ENCODE measurements around the gene NCK1.
A peak's percentile ranks its signal among the peaks of the same experiment; 100 is the strongest.
"Not testable (repeated sequence)": the region's sequence is repeated elsewhere in the genome, so short reads cannot be mapped to it uniquely, and the experiment has no call there.

NCK1 gene

DNA sequence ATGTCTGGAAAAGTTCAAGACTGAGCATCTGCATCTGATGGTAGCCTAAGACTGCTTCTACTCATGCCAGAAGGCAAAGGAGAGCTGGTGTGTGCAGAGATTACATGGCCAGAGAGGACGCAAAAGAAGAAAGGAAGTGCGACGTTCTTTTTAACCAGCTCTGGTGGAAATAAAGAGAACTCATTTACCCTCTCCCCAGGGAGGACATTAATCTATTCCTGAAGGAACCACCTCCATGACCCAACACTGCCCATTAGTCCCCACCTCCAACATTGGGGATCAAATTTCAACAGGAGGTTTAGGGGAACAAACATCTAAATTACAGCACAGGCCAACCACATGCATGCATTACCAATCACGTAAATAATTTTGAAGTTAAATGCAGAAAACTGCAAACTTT is 1.5 kb upstream of the NCK1 start:
- TF ChIP-seq, protein P1, sequence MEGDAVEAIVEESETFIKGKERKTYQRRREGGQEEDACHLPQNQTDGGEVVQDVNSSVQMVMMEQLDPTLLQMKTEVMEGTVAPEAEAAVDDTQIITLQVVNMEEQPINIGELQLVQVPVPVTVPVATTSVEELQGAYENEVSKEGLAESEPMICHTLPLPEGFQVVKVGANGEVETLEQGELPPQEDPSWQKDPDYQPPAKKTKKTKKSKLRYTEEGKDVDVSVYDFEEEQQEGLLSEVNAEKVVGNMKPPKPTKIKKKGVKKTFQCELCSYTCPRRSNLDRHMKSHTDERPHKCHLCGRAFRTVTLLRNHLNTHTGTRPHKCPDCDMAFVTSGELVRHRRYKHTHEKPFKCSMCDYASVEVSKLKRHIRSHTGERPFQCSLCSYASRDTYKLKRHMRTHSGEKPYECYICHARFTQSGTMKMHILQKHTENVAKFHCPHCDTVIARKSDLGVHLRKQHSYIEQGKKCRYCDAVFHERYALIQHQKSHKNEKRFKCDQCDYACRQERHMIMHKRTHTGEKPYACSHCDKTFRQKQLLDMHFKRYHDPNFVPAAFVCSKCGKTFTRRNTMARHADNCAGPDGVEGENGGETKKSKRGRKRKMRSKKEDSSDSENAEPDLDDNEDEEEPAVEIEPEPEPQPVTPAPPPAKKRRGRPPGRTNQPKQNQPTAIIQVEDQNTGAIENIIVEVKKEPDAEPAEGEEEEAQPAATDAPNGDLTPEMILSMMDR (IDR thresholded peaks at IDR 0.05; ENCODE audit: low read depth, low read length, poor library complexity, severe bottlenecking): no peak
- no peak for TF ChIP-seq EZH2phosphoT487 (IDR thresholded peaks at IDR 0.05; ENCODE audit: borderline replicate concordance, low read length)

DNA sequence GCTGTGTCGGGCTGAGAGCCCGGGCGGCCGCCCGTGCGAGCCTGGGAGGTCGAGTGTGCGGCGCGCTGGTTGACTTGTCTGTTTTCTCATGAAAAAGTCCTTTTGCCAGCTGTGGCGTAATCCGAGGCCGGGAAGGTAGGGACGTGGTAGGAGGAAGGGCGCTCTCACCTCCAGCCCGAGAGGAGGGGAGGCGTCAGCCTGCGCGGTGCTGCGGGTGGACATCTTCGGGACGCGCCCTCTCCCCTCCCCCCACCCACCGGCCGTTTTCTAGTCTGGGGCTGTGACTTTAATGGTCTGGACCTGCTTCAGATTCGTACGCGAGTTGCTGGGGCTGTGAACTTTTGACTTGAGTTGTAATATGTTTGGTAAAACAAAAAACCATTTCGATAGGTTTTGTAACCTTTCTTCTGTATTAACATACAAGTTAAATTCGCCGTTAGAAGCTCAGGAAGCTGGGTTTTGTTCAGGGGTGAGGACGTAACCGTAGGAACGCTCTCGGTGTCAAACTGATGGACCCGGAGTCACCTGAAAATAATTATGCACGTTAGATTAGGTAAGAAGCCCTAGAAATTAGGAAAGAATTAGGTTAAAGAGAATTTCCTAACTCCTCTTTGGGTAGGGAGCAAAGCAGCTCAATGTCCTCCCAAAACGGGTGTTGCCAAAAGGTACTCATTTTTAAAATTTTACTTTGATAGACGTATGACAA is 762 bp downstream of the NCK1 start:
- peak overlapping the region; percentile 91 for H3K27ac ChIP-seq (ENCODE audit: low read depth, low read length)
- H3K4me1 ChIP-seq (ENCODE audit: control insufficient read depth, low read length): peaks cover 51% of the 10 kb centered on the region
- peaks cover 24% of the 10 kb centered on the region for H3K36me3 ChIP-seq (ENCODE audit: control insufficient read depth, low read length)
- no peaks in the 10 kb centered on the region for H3K9me3 ChIP-seq (ENCODE audit: control insufficient read depth, insufficient read depth, low read length)
- peak overlapping the region; percentile 98 for H3K4me3 ChIP-seq (ENCODE audit: low read length)
- peaks cover 5% of the 10 kb centered on the region for H3F3A ChIP-seq (ENCODE audit: control insufficient read depth, insufficient read depth)
- peak overlapping the region; percentile 99 for H3K4me2 ChIP-seq (ENCODE audit: low read length)
- no peaks in the 10 kb centered on the region for H4K20me1 ChIP-seq (ENCODE audit: control insufficient read depth, insufficient read depth, low read depth, low read length)
- TF ChIP-seq EZH2phosphoT487 (IDR thresholded peaks at IDR 0.05; ENCODE audit: borderline replicate concordance, low read length): no peak
- TF ChIP-seq, protein P1 (IDR thresholded peaks at IDR 0.05; ENCODE audit: low read depth, low read length, poor library complexity, severe bottlenecking): peak; percentile 17
- no peaks in the 10 kb centered on the region for H3K9me2 ChIP-seq (replicated peaks; ENCODE audit: control insufficient read depth, low read length)
- H3K79me2 ChIP-seq (ENCODE audit: control insufficient read depth, low read length): peaks cover 93% of the 10 kb centered on the region
- no peaks in the 10 kb centered on the region for H3K27me3 ChIP-seq (ENCODE audit: control insufficient read depth, low read length)

More for the DNA sequence above, 1.5 kb upstream of the NCK1 start:
- Histone ChIP-seq H4K20me1 (ENCODE audit: control insufficient read depth, insufficient read depth, low read depth, low read length) (0 out of 2 replicates have a peak, but pooled peaks cover 3% of the 10 kb centered on the region), H3K9me2 (replicated peaks; ENCODE audit: control insufficient read depth, low read length) (no peaks in the 10 kb centered on the region), H3K27ac (ENCODE audit: low read depth, low read length) (0 out of 2 replicates have a peak overlapping the region, but pooled peaks have one; percentile 91), H3K4me1 (ENCODE audit: control insufficient read depth, low read length) (peaks cover 62% of the 10 kb centered on the region), H3K9me3 (ENCODE audit: control insufficient read depth, insufficient read depth, low read length) (no peaks in the 10 kb centered on the region), H3K4me2 (ENCODE audit: low read length) (peak overlapping the region; percentile 99), H3K79me2 (ENCODE audit: control insufficient read depth, low read length) (peaks cover 89% of the 10 kb centered on the region), H3F3A (ENCODE audit: control insufficient read depth, insufficient read depth) (peaks cover 5% of the 10 kb centered on the region), H3K27me3 (ENCODE audit: control insufficient read depth, low read length) (no peaks in the 10 kb centered on the region), H3K36me3 (ENCODE audit: control insufficient read depth, low read length) (peaks cover 35% of the 10 kb centered on the region), H3K4me3 (ENCODE audit: low read length) (peak overlapping the region; percentile 98)

DNA sequence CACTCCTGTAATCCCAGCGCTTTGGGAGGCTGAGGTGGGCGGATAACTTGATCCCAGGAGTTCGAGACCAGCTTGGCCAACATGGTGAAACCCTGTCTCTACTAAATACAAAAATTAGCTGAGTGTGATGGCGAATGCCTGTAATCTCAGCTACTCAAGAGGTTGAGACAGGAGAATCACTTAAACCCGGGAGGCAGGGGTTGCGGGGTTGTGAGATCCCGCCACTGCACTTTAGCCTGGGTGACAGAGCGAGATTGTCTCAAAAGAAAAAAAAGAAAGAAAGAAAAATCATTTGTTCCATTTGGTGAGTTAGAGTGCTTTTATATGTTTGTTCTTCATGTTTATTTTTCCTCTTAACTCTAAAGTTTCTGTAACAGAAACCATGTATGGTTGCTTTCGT is 7.3 kb downstream of the NCK1 start:
- Histone ChIP-seq H3F3A (ENCODE audit: control insufficient read depth, insufficient read depth) (no peaks in the 10 kb centered on the region), H3K27ac (ENCODE audit: low read depth, low read length) (no peak overlapping the region), H3K4me2 (ENCODE audit: low read length) (no peak overlapping the region), H3K4me3 (ENCODE audit: low read length) (no peak overlapping the region), H3K27me3 (ENCODE audit: control insufficient read depth, low read length) (no peaks in the 10 kb centered on the region), H3K9me3 (ENCODE audit: control insufficient read depth, insufficient read depth, low read length) (no peaks in the 10 kb centered on the region), H4K20me1 (ENCODE audit: control insufficient read depth, insufficient read depth, low read depth, low read length) (0 out of 2 replicates have a peak, but pooled peaks cover 4% of the 10 kb centered on the region), H3K9me2 (replicated peaks; ENCODE audit: control insufficient read depth, low read length) (no peaks in the 10 kb centered on the region), H3K36me3 (ENCODE audit: control insufficient read depth, low read length) (peaks cover 42% of the 10 kb centered on the region), H3K79me2 (ENCODE audit: control insufficient read depth, low read length) (peaks cover 97% of the 10 kb centered on the region), H3K4me1 (ENCODE audit: control insufficient read depth, low read length) (peaks cover 9% of the 10 kb centered on the region; the same call in 1 of the 2 replicates)
- TF ChIP-seq, protein P1 (IDR thresholded peaks at IDR 0.05; ENCODE audit: low read depth, low read length, poor library complexity, severe bottlenecking): no peak
- no peak for TF ChIP-seq EZH2phosphoT487 (IDR thresholded peaks at IDR 0.05; ENCODE audit: borderline replicate concordance, low read length)

DNA sequence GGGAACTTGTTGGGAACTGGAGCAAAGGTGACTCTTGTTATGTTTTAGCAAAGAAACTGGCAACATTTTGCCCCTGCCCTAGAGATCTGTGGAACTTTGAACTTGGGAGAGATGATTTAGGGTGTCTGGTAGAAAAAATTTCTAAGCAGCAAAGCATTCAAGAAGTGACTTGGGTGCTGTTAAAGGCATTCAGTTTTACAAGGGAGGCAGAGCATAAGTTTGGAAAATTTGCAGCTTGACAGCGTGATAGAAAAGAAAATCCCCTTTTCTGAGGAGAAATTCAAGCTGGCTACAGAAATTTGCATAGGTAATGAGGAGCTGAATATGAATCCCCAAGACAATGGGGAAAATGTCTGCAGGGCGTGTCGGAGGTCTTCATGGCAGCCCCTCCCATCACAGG is 10.2 kb downstream of the NCK1 start:
- not testable (repeated sequence) for H3K27me3 ChIP-seq (ENCODE audit: control insufficient read depth, low read length); H3K4me3 ChIP-seq (ENCODE audit: low read length); H3F3A ChIP-seq (ENCODE audit: control insufficient read depth, insufficient read depth); H3K4me1 ChIP-seq (ENCODE audit: control insufficient read depth, low read length); H3K4me2 ChIP-seq (ENCODE audit: low read length); H3K9me2 ChIP-seq (replicated peaks; ENCODE audit: control insufficient read depth, low read length); H3K27ac ChIP-seq (ENCODE audit: low read depth, low read length); H3K9me3 ChIP-seq (ENCODE audit: control insufficient read depth, insufficient read depth, low read length)
- Histone ChIP-seq H3K79me2 (ENCODE audit: control insufficient read depth, low read length) (peaks cover 89% of the 10 kb centered on the region), H4K20me1 (ENCODE audit: control insufficient read depth, insufficient read depth, low read depth, low read length) (0 out of 2 replicates have a peak, but pooled peaks cover 10% of the 10 kb centered on the region), H3K36me3 (ENCODE audit: control insufficient read depth, low read length) (peaks cover 47% of the 10 kb centered on the region)

DNA sequence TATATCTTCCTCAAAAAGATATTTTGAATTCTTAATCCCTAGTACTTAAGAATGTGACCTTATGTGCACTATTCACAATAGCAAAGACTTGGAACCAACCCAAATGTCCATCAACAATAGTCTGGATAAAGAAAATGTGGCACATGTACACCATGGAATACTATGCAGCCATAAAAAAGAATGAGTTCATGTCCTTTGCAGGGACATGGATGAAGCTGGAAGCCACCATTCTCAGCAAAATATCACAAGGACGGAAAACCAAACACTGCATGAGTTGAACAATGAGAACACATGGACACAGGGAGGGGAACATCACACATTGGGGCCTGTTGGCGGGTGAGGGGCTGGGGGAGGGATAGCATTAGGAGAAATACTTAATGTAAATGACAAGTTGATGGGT is 17.5 kb downstream of the NCK1 start:
- H3K9me3 ChIP-seq (ENCODE audit: control insufficient read depth, insufficient read depth, low read length); H3K27ac ChIP-seq (ENCODE audit: low read depth, low read length); H3F3A ChIP-seq (ENCODE audit: control insufficient read depth, insufficient read depth); H3K4me2 ChIP-seq (ENCODE audit: low read length); H3K9me2 ChIP-seq (replicated peaks; ENCODE audit: control insufficient read depth, low read length); H3K4me3 ChIP-seq (ENCODE audit: low read length); H3K27me3 ChIP-seq (ENCODE audit: control insufficient read depth, low read length); H4K20me1 ChIP-seq (ENCODE audit: control insufficient read depth, insufficient read depth, low read depth, low read length): not testable (repeated sequence)
- Histone ChIP-seq H3K36me3 (ENCODE audit: control insufficient read depth, low read length) (peaks cover 18% of the 10 kb centered on the region), H3K4me1 (ENCODE audit: control insufficient read depth, low read length) (peaks cover 44% of the 10 kb centered on the region), H3K79me2 (ENCODE audit: control insufficient read depth, low read length) (peaks cover 86% of the 10 kb centered on the region)
